ENCODE data around the gene PROSER2. TPM values are rescaled to one million over a fixed set of nuclear protein-coding genes. Genes with fewer than 3 reads are reported as not detected.

Gene PROSER2
- polyA plus RNA-seq, 1 donor (not counting 4 experiments of a cell fraction or from before 2014, with no cell fraction given) = 10.2 TPM

GRCh38 chr10:11864727-11865126 lies 41.6 kb downstream of the PROSER2 start:
- H3K4me2 ChIP-seq (ENCODE audit: control insufficient read depth, extremely low read depth, insufficient read depth, low read depth, low read length) = no peak overlapping the region
- H3K4me3 ChIP-seq (ENCODE audit: control insufficient read depth in 2 of 3, extremely low read depth in 1 of 3, insufficient read depth in 2 of 3, low read depth in 1 of 3, low read length in 3 of 3) = no peak overlapping the region
- no peaks in the 10 kb centered on the region for H4K20me1 ChIP-seq (ENCODE audit: control insufficient read depth, extremely low read depth, insufficient read depth, low read length)
- peaks cover 31% of the 10 kb centered on the region for H3K79me2 ChIP-seq (ENCODE audit: control insufficient read depth, insufficient read depth, low read length)
- H2AFZ ChIP-seq (ENCODE audit: control insufficient read depth, low read length) = no peak overlapping the region
- H3K9ac ChIP-seq (ENCODE audit: control insufficient read depth, extremely low read depth, insufficient read depth, low read length) = no peak overlapping the region
- H3K9me3 ChIP-seq (ENCODE audit: control insufficient read depth, low read depth, low read length) = no peaks in the 10 kb centered on the region
- DNase-seq (ENCODE audit: low read depth, low spot score) = no peak
- no peaks in the 10 kb centered on the region for H3K27me3 ChIP-seq (ENCODE audit: control insufficient read depth, extremely low read depth, insufficient read depth, low read length)
- H3K27ac ChIP-seq (ENCODE audit: control insufficient read depth, insufficient read depth, low read length) = no peak overlapping the region
- no peak for TF ChIP-seq EZH2 (IDR thresholded peaks at IDR 0.05; ENCODE audit: low read length)
- TF ChIP-seq, protein P1, sequence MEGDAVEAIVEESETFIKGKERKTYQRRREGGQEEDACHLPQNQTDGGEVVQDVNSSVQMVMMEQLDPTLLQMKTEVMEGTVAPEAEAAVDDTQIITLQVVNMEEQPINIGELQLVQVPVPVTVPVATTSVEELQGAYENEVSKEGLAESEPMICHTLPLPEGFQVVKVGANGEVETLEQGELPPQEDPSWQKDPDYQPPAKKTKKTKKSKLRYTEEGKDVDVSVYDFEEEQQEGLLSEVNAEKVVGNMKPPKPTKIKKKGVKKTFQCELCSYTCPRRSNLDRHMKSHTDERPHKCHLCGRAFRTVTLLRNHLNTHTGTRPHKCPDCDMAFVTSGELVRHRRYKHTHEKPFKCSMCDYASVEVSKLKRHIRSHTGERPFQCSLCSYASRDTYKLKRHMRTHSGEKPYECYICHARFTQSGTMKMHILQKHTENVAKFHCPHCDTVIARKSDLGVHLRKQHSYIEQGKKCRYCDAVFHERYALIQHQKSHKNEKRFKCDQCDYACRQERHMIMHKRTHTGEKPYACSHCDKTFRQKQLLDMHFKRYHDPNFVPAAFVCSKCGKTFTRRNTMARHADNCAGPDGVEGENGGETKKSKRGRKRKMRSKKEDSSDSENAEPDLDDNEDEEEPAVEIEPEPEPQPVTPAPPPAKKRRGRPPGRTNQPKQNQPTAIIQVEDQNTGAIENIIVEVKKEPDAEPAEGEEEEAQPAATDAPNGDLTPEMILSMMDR (optimal IDR thresholded peaks at IDR 0.05 in 1 of 3, IDR thresholded peaks at IDR 0.05 in 1 of 3, conservative IDR thresholded peaks at IDR 0.05 in 1 of 3; ENCODE audit: extremely low read depth in 1 of 3, insufficient read depth in 2 of 3, low read length in 3 of 3) = no peak
- H3K9me1 ChIP-seq (ENCODE audit: control insufficient read depth, extremely low read depth, insufficient read depth, low read length) = no peaks in the 10 kb centered on the region
- no peak for FAIRE-seq
- dilution Hi-C loops (cut with MboI; ENCODE audit: extremely low pct_ligation_motif_present, low sequenced_read_pairs) = no loop called here
- peaks cover 12 to 23% of the 10 kb centered on the region in 2 experiments for H3K36me3 ChIP-seq (ENCODE audit: control insufficient read depth in 2 of 2, extremely low read depth in 1 of 2, insufficient read depth in 2 of 2, low read length in 2 of 2)
- H3K4me1 ChIP-seq (ENCODE audit: control insufficient read depth, extremely low read depth, insufficient read depth, low read length) = peaks cover 5% of the 10 kb centered on the region

DNA sequence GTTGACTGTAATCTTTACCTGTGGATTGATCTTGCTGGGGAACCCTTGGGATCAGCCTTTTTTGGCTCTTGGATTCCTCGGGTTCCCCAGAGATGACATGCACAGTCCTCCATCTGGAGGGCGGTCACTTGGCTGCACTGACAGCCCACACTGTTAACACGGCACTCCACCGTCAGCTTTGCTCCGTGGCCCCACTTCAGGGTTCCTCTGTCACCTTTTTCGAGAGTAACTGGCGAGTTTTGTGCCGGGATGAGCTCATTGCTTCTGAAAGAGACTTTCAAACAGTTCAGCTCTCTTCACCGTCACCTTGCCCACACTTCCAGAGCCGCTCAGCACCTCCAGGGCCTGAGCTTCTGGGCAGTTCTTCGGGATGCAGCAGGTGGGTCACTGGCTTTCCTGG lies 42.4 kb downstream of the PROSER2 start:
- Histone ChIP-seq H4K20me1 (ENCODE audit: control insufficient read depth, extremely low read depth, insufficient read depth, low read length) (no peaks in the 10 kb centered on the region), H3K4me3 (ENCODE audit: control insufficient read depth in 2 of 3, extremely low read depth in 1 of 3, insufficient read depth in 2 of 3, low read depth in 1 of 3, low read length in 3 of 3) (no peak overlapping the region), H3K27me3 (ENCODE audit: control insufficient read depth, extremely low read depth, insufficient read depth, low read length) (no peaks in the 10 kb centered on the region), H3K36me3 (ENCODE audit: control insufficient read depth in 2 of 2, extremely low read depth in 1 of 2, insufficient read depth in 2 of 2, low read length in 2 of 2) (peaks cover 12 to 22% of the 10 kb centered on the region in 2 experiments), H3K4me1 (ENCODE audit: control insufficient read depth, extremely low read depth, insufficient read depth, low read length) (peaks cover 10% of the 10 kb centered on the region), H3K4me2 (ENCODE audit: control insufficient read depth, extremely low read depth, insufficient read depth, low read depth, low read length) (no peak overlapping the region), H3K9ac (ENCODE audit: control insufficient read depth, extremely low read depth, insufficient read depth, low read length) (no peak overlapping the region), H3K79me2 (ENCODE audit: control insufficient read depth, insufficient read depth, low read length) (peaks cover 28% of the 10 kb centered on the region), H2AFZ (ENCODE audit: control insufficient read depth, low read length) (no peak overlapping the region), H3K27ac (ENCODE audit: control insufficient read depth, insufficient read depth, low read length) (no peak overlapping the region), H3K9me3 (ENCODE audit: control insufficient read depth, low read depth, low read length) (no peaks in the 10 kb centered on the region), H3K9me1 (ENCODE audit: control insufficient read depth, extremely low read depth, insufficient read depth, low read length) (no peaks in the 10 kb centered on the region)
- TF ChIP-seq, protein P1 (optimal IDR thresholded peaks at IDR 0.05 in 1 of 3, IDR thresholded peaks at IDR 0.05 in 1 of 3, conservative IDR thresholded peaks at IDR 0.05 in 1 of 3; ENCODE audit: extremely low read depth in 1 of 3, insufficient read depth in 2 of 3, low read length in 3 of 3) = no peak
- no peak for TF ChIP-seq EZH2 (IDR thresholded peaks at IDR 0.05; ENCODE audit: low read length)
- no peak for FAIRE-seq
- dilution Hi-C loops (cut with MboI; ENCODE audit: extremely low pct_ligation_motif_present, low sequenced_read_pairs) = no loop called here
- DNase-seq (ENCODE audit: low read depth, low spot score) = no peak
